ENCODE results near the gene KCNMB2.

The KCNMB2 gene

DNA sequence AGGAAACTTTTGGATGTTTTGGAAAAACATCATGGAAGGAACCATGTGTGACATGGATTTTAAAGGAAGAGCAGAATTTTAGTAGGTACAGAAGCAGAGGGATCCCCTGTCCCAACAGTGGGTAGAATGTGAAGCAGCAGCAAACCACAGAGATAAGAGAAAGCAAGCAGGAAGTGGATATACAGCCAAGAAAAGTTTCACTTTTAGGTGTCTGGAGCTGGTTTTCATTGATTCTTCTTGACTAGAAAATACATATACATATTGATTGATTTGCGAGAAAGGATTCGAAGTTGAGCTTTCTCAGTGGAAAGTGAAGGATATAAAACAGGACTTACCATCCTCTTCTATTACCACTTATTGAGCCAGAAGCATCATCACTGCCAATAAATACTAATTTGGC lies 133.5 kb downstream of the KCNMB2 start:
- Mint-ChIP-seq H3K9me3 (no peaks in the 10 kb centered on the region), H3K4me1 (peaks cover 3% of the 10 kb centered on the region), H3K36me3 (no peaks in the 10 kb centered on the region), H3K27me3 (no peaks in the 10 kb centered on the region), H3K27ac (no peak overlapping the region), H3K4me3 (no peak overlapping the region)
- ATAC-seq (ENCODE audit: low read depth) (no peak), DNase-seq (ENCODE audit: low spot score in 2 of 2) (no peak)

DNA sequence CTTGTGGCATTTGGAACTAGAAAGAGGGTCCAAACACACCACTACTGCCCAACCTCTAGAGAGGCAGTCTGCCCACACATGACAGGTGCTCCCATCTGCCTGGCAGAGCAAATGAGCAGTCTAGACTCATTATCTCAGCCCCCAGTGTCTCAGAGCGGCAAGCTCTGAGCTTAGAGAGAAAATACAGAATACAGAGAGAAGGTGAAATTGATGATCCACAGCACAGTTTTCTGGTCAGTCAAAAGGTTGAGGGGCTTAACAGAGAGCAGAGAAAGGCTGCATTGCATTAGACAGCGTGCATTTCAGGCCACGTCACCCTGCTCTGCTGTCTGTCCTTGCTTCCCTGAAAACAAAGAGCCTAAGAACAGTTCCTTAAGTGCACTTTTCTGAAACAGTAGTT lies 135.1 kb downstream of the KCNMB2 start:
- Mint-ChIP-seq H3K4me1 (peaks cover 3% of the 10 kb centered on the region), H3K27ac (no peak overlapping the region), H3K36me3 (no peaks in the 10 kb centered on the region), H3K4me3 (no peak overlapping the region), H3K9me3 (no peaks in the 10 kb centered on the region), H3K27me3 (no peaks in the 10 kb centered on the region)
- ATAC-seq (ENCODE audit: low read depth) (no peak), DNase-seq (ENCODE audit: low spot score in 2 of 2) (no peak)

GRCh38 chr3:178671791-178672190 lies 135.6 kb downstream of the KCNMB2 start:
- no peak overlapping the region for H3K4me3 Mint-ChIP-seq
- no peak for ATAC-seq (ENCODE audit: low read depth)

DNA sequence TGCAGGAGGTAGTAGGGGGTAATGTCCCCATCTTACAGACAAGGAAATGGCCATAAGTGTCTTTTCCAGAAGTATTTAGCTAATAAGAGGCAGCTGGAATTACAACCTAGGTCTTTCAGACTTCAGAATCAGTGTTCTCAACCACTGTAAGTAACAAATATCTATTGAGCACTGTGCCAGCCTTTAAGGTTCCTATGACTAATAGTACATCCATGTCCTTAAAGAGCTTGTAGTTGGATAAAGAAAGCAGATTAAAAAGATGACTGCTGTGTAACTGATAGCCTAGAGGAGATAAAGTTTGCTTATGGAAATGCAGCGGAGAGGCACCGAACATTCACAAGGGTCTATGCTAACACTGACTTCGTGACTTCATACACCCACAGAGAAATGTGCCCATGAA lies 136.0 kb downstream of the KCNMB2 start:
- H3K27ac Mint-ChIP-seq = no peak overlapping the region
- ATAC-seq (ENCODE audit: low read depth) (no peak), DNase-seq (ENCODE audit: low spot score in 2 of 2) (no peak)
- H3K4me3 Mint-ChIP-seq = no peak overlapping the region
- no peaks in the 10 kb centered on the region for H3K36me3 Mint-ChIP-seq
- no peaks in the 10 kb centered on the region for H3K27me3 Mint-ChIP-seq
- no peaks in the 10 kb centered on the region for H3K9me3 Mint-ChIP-seq
- peaks cover 3% of the 10 kb centered on the region for H3K4me1 Mint-ChIP-seq

More at GRCh38 chr3:178671791-178672190, 135.6 kb downstream of the KCNMB2 start:
- Mint-ChIP-seq H3K4me1 (peaks cover 3% of the 10 kb centered on the region), H3K9me3 (no peaks in the 10 kb centered on the region), H3K27me3 (no peaks in the 10 kb centered on the region), H3K36me3 (no peaks in the 10 kb centered on the region), H3K27ac (no peak overlapping the region)
- DNase-seq (ENCODE audit: low spot score in 2 of 2) = no peak

DNA sequence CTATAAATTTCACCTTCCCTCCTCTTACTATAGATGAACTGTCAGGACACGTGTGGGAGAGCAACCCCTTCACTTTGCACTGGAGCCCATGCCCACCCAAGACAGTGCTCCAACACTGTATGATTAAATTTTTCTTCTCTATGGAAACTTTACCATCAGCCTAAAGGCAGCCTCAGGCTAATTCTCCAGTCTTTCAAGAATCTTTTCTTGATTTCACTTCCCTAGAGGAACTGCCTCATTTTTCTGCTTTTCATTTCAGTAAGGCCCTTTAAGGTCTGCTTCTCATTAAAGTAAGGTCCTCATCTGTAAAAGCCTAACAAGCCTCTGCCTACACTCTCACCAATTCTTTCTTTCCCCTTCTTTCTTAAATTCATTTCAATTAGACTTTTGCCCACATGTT lies 137.3 kb downstream of the KCNMB2 start:
- H3K9me3 Mint-ChIP-seq = no peaks in the 10 kb centered on the region
- no peak overlapping the region for H3K27ac Mint-ChIP-seq

GRCh38 chr3:178676077-178676476 lies 139.8 kb downstream of the KCNMB2 start:
- no peaks in the 10 kb centered on the region for H3K4me1 Mint-ChIP-seq
- peaks cover 1% of the 10 kb centered on the region for H3K9me3 Mint-ChIP-seq
- H3K36me3 Mint-ChIP-seq = no peaks in the 10 kb centered on the region
- H3K27ac Mint-ChIP-seq = no peak overlapping the region
- H3K27me3 Mint-ChIP-seq = peaks cover 4% of the 10 kb centered on the region
- DNase-seq (ENCODE audit: low spot score in 2 of 2) = no peak
- H3K4me3 Mint-ChIP-seq = no peak overlapping the region
- no peak for ATAC-seq (ENCODE audit: low read depth)

More for the DNA sequence above, 137.3 kb downstream of the KCNMB2 start:
- Mint-ChIP-seq H3K36me3 (no peaks in the 10 kb centered on the region), H3K4me1 (peaks cover 3% of the 10 kb centered on the region), H3K27me3 (peaks cover 2% of the 10 kb centered on the region), H3K4me3 (no peak overlapping the region)
- DNase-seq (ENCODE audit: low spot score in 2 of 2) (no peak), ATAC-seq (ENCODE audit: low read depth) (no peak)

DNA sequence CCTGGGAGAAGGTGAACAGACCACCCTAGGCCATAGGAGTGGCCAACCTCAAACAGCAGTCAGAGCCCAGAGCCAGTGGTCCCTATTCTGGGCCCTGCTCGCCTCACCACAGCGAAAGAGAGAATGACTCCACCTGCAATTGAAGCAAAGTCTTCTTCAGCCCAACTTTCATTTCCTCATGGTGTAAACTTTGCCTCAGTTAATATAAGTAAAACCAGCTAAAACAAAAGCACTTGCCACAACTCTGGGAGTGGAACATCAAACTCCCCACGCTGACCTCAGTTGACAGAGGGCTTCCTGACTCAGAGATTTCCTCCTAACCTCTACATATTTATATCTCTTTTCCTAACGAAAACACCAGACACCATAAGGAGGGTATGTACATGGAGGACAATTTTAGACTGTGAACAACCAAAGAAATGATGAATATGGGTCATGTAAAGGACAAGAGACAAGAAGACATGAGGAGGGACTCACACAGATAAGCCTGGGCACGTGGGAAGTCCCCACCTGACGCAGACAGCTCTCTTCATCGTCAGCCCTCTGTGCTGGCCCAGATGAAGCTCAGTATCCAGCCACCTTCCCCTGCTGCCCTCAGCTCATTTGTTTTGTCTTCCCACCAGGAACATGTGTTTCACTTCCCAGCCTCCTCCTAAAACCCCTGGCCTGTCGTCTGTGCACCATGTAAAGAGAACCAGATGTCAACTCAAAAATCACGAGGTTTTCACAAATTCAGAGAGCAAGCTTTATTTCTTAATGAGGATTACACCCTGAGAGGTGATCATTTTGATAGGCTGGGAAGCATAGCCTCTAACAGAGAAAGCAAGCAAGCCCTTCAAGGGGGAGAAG lies 140.9 kb downstream of the KCNMB2 start:
- Mint-ChIP-seq H3K27me3 (peaks cover 4% of the 10 kb centered on the region), H3K4me3 (no peak overlapping the region), H3K27ac (no peak overlapping the region), H3K9me3 (peaks cover 1% of the 10 kb centered on the region), H3K4me1 (peaks cover under 1% of the 10 kb centered on the region), H3K36me3 (no peaks in the 10 kb centered on the region)
- ATAC-seq (ENCODE audit: low read depth) = no peak
- no peak for DNase-seq (ENCODE audit: low spot score in 2 of 2)

GRCh38 chr3:178677961-178678360 lies 141.7 kb downstream of the KCNMB2 start:
- H3K27ac Mint-ChIP-seq = no peak overlapping the region
- peaks cover 5% of the 10 kb centered on the region for H3K9me3 Mint-ChIP-seq
- peaks cover 4% of the 10 kb centered on the region for H3K27me3 Mint-ChIP-seq
- no peaks in the 10 kb centered on the region for H3K36me3 Mint-ChIP-seq
- peaks cover 5% of the 10 kb centered on the region for H3K4me1 Mint-ChIP-seq
- H3K4me3 Mint-ChIP-seq = no peak overlapping the region
- DNase-seq (ENCODE audit: low spot score in 2 of 2) = no peak
- no peak for ATAC-seq (ENCODE audit: low read depth)

GRCh38 chr3:178680037-178680436 lies 143.8 kb downstream of the KCNMB2 start:
- Mint-ChIP-seq H3K27ac (no peak overlapping the region), H3K9me3 (peaks cover 5% of the 10 kb centered on the region), H3K36me3 (no peaks in the 10 kb centered on the region), H3K4me1 (peaks cover 5% of the 10 kb centered on the region), H3K27me3 (peaks cover 6% of the 10 kb centered on the region), H3K4me3 (no peak overlapping the region)
- ATAC-seq (ENCODE audit: low read depth) = no peak
- no peak for DNase-seq (ENCODE audit: low spot score in 2 of 2)

DNA sequence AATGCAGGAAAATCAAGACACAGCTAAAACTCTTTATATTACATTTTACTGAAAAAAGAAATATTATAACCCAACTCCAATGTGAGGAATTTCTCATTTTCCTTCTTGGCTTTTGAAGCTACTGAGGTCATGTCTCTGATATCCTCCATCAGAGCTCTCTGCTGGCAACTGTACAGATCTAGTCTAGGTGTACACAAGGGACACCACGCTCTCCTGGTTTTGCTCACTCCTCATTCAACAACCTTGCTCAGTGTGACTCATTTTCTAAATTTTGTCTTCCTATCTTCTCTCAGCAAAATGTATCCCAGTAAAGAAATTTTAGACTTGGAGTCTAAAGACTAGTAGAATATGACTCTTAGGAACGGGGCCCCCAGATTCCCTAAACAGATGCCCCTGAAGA lies 144.3 kb downstream of the KCNMB2 start:
- Mint-ChIP-seq H3K36me3 (no peaks in the 10 kb centered on the region), H3K27me3 (peaks cover 6% of the 10 kb centered on the region), H3K27ac (no peak overlapping the region), H3K4me3 (no peak overlapping the region), H3K4me1 (peaks cover 5% of the 10 kb centered on the region), H3K9me3 (peaks cover 5% of the 10 kb centered on the region)
- no peak for ATAC-seq (ENCODE audit: low read depth)
- DNase-seq (ENCODE audit: low spot score in 2 of 2) = no peak

DNA sequence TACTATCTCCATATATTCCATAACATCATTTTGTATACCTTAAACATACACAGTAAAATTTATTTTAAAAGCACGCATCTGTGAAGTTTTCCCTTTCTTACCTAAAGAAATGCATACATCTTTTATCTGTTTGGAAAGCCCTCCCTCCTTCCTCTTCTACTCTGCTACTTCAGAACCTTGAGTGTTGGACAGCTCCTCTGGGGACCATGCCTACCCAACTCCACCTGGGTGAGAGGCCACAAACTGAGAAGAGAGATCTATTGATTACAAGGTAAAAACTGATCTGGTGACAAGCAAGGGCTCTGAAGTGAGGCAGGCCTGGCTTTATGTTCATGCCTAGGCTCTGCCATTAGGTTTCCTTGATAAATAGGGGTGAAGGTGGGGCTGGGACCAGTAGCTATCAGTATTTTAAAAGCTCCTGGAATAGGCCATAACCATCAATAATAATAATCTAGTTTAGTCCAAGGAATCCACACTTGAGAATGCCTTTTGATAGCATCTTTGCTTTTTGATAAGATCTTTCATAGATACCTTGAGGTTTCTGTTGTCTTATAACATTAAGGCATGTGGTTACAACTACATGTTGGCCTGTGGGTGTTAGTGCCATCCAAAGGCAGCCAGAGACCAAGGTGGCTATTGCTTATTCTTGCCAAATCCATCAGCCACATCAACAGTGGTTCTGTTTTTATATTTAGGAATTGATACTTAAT lies 148.8 kb downstream of the KCNMB2 start:
- peaks cover 4% of the 10 kb centered on the region for H3K27me3 Mint-ChIP-seq
- no peak overlapping the region for H3K27ac Mint-ChIP-seq
- DNase-seq (ENCODE audit: low spot score in 2 of 2) = no peak
- H3K9me3 Mint-ChIP-seq = peaks cover 5% of the 10 kb centered on the region
- no peaks in the 10 kb centered on the region for H3K36me3 Mint-ChIP-seq
- no peak overlapping the region for H3K4me3 Mint-ChIP-seq
- peaks cover 5% of the 10 kb centered on the region for H3K4me1 Mint-ChIP-seq
- ATAC-seq (ENCODE audit: low read depth) = no peak

DNA sequence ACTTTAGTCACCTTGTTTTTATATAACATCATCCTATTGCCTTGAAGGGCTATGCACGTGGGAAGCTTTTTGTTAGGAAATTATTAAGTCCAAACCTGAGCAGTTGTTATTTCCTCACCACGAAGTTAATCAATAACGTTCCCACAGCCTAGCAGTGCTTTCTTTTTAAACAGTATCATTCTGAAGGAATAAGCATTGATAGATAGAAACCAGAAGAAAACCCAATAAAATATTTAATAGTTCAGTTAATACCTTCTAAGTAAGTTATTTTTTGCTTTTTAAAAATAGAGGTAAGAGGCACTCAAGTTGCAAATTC lies 149.3 kb downstream of the KCNMB2 start:
- Mint-ChIP-seq H3K4me1 (peaks cover 5% of the 10 kb centered on the region), H3K27ac (no peak overlapping the region), H3K9me3 (peaks cover 4% of the 10 kb centered on the region), H3K27me3 (peaks cover 3% of the 10 kb centered on the region), H3K4me3 (no peak overlapping the region), H3K36me3 (no peaks in the 10 kb centered on the region)
- no peak for ATAC-seq (ENCODE audit: low read depth)
- no peak for DNase-seq (ENCODE audit: low spot score in 2 of 2)

- no peak for DNase-seq (ENCODE audit: low spot score in 2 of 2)
- Mint-ChIP-seq H3K4me1 (peaks cover 5% of the 10 kb centered on the region), H3K36me3 (no peaks in the 10 kb centered on the region), H3K4me3 (no peak overlapping the region), H3K27me3 (peaks cover 2% of the 10 kb centered on the region), H3K9me3 (peaks cover 3% of the 10 kb centered on the region), H3K27ac (no peak overlapping the region)
- ATAC-seq (ENCODE audit: low read depth) = no peak
Observed at GRCh38 chr3:178686826-178687225, 150.6 kb downstream of the KCNMB2 start.

GRCh38 chr3:178690571-178690970 lies 154.3 kb downstream of the KCNMB2 start:
- Mint-ChIP-seq H3K9me3 (peaks cover 3% of the 10 kb centered on the region), H3K4me1 (no peaks in the 10 kb centered on the region), H3K27ac (no peak overlapping the region), H3K4me3 (no peak overlapping the region), H3K27me3 (no peaks in the 10 kb centered on the region), H3K36me3 (no peaks in the 10 kb centered on the region)
- DNase-seq (ENCODE audit: low spot score in 2 of 2) (no peak), ATAC-seq (ENCODE audit: low read depth) (no peak)

DNA sequence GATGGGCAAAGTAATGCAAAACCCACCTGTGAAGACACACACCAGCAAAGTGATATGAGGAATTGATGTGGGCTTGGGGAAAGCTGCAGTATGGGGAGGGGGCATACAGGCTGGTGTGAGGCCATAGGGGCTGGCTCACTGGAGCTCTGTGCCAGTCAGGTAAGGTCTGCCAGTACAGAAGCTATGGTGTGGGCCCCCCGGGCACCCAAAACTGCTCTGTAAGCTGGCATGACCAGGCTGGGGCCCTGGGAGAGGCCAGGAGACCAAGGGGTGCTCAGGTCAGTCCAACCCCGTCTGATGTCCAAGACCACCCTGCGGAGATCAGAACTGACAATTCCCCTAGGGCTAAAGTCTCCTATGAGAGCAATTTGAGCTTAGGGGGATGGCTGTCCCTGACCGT lies 163.1 kb downstream of the KCNMB2 start:
- H3K9me3 Mint-ChIP-seq = peaks cover 12% of the 10 kb centered on the region
- H3K4me1 Mint-ChIP-seq = no peaks in the 10 kb centered on the region
- no peak for DNase-seq (ENCODE audit: low spot score in 2 of 2)
- H3K27ac Mint-ChIP-seq = no peak overlapping the region
- H3K36me3 Mint-ChIP-seq = no peaks in the 10 kb centered on the region
- no peak overlapping the region for H3K4me3 Mint-ChIP-seq
- H3K27me3 Mint-ChIP-seq = no peaks in the 10 kb centered on the region
- ATAC-seq (ENCODE audit: low read depth) = no peak

Data from memory B cell (primary cell).